MM.1S (cell line): ENCODE measurements around the gene TEKT3.

ENCODE experiments used
- CTCF ChIP-seq: fragments of 300-600 bp; sonication (generic); IDR thresholded peaks from 2 replicates; pipeline ENCODE4 v1.5.1; 2016; ENCODE audit warnings: antibody characterized with exemption, low read length, mixed read lengths
- EZH2 ChIP-seq: fragments of 300-600 bp; sonication (generic); optimal IDR thresholded peaks from 2 replicates; pipeline ENCODE3; 2017; ENCODE audit warnings: low read depth, mild to moderate bottlenecking, antibody characterized with exemption, low read length, mixed read lengths

GRCh38 chr17:15288859-15289258 is 52.5 kb downstream of the TEKT3 start:
- TF ChIP-seq CTCF = no peak
- no peak for TF ChIP-seq EZH2
